Mucosa of stomach (tissue), 1 donor: Measurements from ENCODE around the gene BMP5.

ENCODE experiments used
- H3K27me3 ChIP-seq: one replicate; pipeline ENCODE4 v1.7.0; 2013; ENCODE audit warnings: mild to moderate bottlenecking, low read length; ENCODE audit not compliant: control insufficient read depth, insufficient read depth
- H3K36me3 ChIP-seq: one replicate; pipeline ENCODE4 v1.7.0; 2013; ENCODE audit warnings: low read length; ENCODE audit not compliant: control insufficient read depth, insufficient read depth
- H3K4me1 ChIP-seq: one replicate; pipeline ENCODE4 v1.7.0; 2013; ENCODE audit warnings: mild to moderate bottlenecking, low read length; ENCODE audit not compliant: control insufficient read depth, insufficient read depth
- H3K4me3 ChIP-seq: one replicate; pipeline ENCODE4 v1.7.0; 2013; ENCODE audit warnings: low read length
- H3K9ac ChIP-seq: one replicate; pipeline ENCODE4 v1.7.0; 2013; ENCODE audit warnings: mild to moderate bottlenecking, low read length, moderate library complexity
- H3K9me3 ChIP-seq: one replicate; pipeline ENCODE4 v1.7.0; 2013; ENCODE audit warnings: mild to moderate bottlenecking, low read length, moderate library complexity; ENCODE audit not compliant: control insufficient read depth
- donor health status: Pancreatic carcinoma.

BMP5 gene

GRCh38 chr6:55746473-55746872 lies 128.9 kb downstream of the BMP5 start:
- Histone ChIP-seq H3K9me3 (no peaks in the 10 kb centered on the region), H3K4me1 (no peaks in the 10 kb centered on the region), H3K4me3 (no peak overlapping the region), H3K9ac (no peak overlapping the region), H3K27me3 (no peaks in the 10 kb centered on the region), H3K36me3 (no peaks in the 10 kb centered on the region)

GRCh38 chr6:55734256-55734655 lies 141.1 kb downstream of the BMP5 start:
- Histone ChIP-seq H3K4me1 (no peaks in the 10 kb centered on the region), H3K36me3 (no peaks in the 10 kb centered on the region), H3K27me3 (no peaks in the 10 kb centered on the region), H3K4me3 (no peak overlapping the region), H3K9me3 (no peaks in the 10 kb centered on the region), H3K9ac (no peak overlapping the region)

- H3K9me3 ChIP-seq = no peaks in the 10 kb centered on the region
- H3K9ac ChIP-seq = no peak overlapping the region
- H3K36me3 ChIP-seq = no peaks in the 10 kb centered on the region
- no peak overlapping the region for H3K4me3 ChIP-seq
- no peaks in the 10 kb centered on the region for H3K27me3 ChIP-seq
- H3K4me1 ChIP-seq = no peaks in the 10 kb centered on the region
These were observed 145.7 kb downstream of the BMP5 start for GRCh38 chr6:55729665-55730064.

GRCh38 chr6:55726144-55726543 lies 149.2 kb downstream of the BMP5 start:
- Histone ChIP-seq H3K4me1 (no peaks in the 10 kb centered on the region), H3K27me3 (no peaks in the 10 kb centered on the region), H3K4me3 (no peak overlapping the region), H3K9me3 (no peaks in the 10 kb centered on the region), H3K36me3 (no peaks in the 10 kb centered on the region), H3K9ac (no peak overlapping the region)

- no peak overlapping the region for H3K4me3 ChIP-seq
- no peaks in the 10 kb centered on the region for H3K9me3 ChIP-seq
These were observed 160.6 kb downstream of the BMP5 start for GRCh38 chr6:55714831-55715230.

GRCh38 chr6:55713436-55713835 lies 162.0 kb downstream of the BMP5 start:
- no peaks in the 10 kb centered on the region for H3K27me3 ChIP-seq
- H3K4me3 ChIP-seq = no peak overlapping the region
- H3K9ac ChIP-seq = no peak overlapping the region
- H3K36me3 ChIP-seq = no peaks in the 10 kb centered on the region
- no peaks in the 10 kb centered on the region for H3K9me3 ChIP-seq
- H3K4me1 ChIP-seq = no peaks in the 10 kb centered on the region

More at GRCh38 chr6:55714831-55715230, 160.6 kb downstream of the BMP5 start:
- Histone ChIP-seq H3K27me3 (no peaks in the 10 kb centered on the region), H3K4me1 (no peaks in the 10 kb centered on the region), H3K9ac (no peak overlapping the region), H3K36me3 (no peaks in the 10 kb centered on the region)

GRCh38 chr6:55708711-55709110 lies 166.7 kb downstream of the BMP5 start:
- H3K9me3 ChIP-seq = no peaks in the 10 kb centered on the region
- H3K27me3 ChIP-seq = no peaks in the 10 kb centered on the region
- no peak overlapping the region for H3K9ac ChIP-seq
- H3K36me3 ChIP-seq = no peaks in the 10 kb centered on the region
- H3K4me1 ChIP-seq = no peaks in the 10 kb centered on the region
- no peak overlapping the region for H3K4me3 ChIP-seq

GRCh38 chr6:55705451-55706440 lies 169.6 kb downstream of the BMP5 start:
- no peaks in the 10 kb centered on the region for H3K27me3 ChIP-seq
- no peaks in the 10 kb centered on the region for H3K9me3 ChIP-seq
- no peak overlapping the region for H3K4me3 ChIP-seq
- no peaks in the 10 kb centered on the region for H3K4me1 ChIP-seq
- H3K9ac ChIP-seq = no peak overlapping the region
- no peaks in the 10 kb centered on the region for H3K36me3 ChIP-seq

- Histone ChIP-seq H3K4me3 (no peak overlapping the region), H3K9me3 (no peaks in the 10 kb centered on the region), H3K27me3 (no peaks in the 10 kb centered on the region), H3K4me1 (no peaks in the 10 kb centered on the region), H3K9ac (no peak overlapping the region), H3K36me3 (no peaks in the 10 kb centered on the region)
These were observed 171.0 kb downstream of the BMP5 start for GRCh38 chr6:55704421-55704820.
